SK-N-SH treated with all-trans-retinoic acid at 6 μM for 48 hours (cell line): ENCODE results near the gene NEDD4.
"Not testable (repeated sequence)": the region's sequence is repeated elsewhere in the genome, so short reads cannot be mapped to it uniquely, and the experiment has no call there.

ENCODE experiments used
- ATAC-seq: fragments of 200-7000 bp; cut with Tn5 transposase; 3 replicates; pipeline ENCODE4 v1.9.1; 2020; ENCODE audit warnings: mild to moderate bottlenecking, moderate library complexity
- ARNTL ChIP-seq: fragments of 450-650 bp; formaldehyde crosslinking; IDR thresholded peaks from 2 replicates; pipeline ENCODE4 v1.5.0; 2020; ENCODE audit warnings: low read depth, mild to moderate bottlenecking, moderate library complexity, borderline replicate concordance
- BACH2 ChIP-seq: fragments of 250-450 bp; sonication (Bioruptor Pico); IDR thresholded peaks from 2 replicates; pipeline ENCODE4 v1.9.0; 2021; ENCODE audit warnings: mild to moderate bottlenecking, borderline replicate concordance
- CREB5 ChIP-seq: fragments of 250-450 bp; sonication (Bioruptor Pico); IDR thresholded peaks from 2 replicates; pipeline ENCODE4 v1.5.1; 2020; ENCODE audit warnings: low read depth, mild to moderate bottlenecking, moderate library complexity
- ISL1 ChIP-seq: fragments of 250-450 bp; sonication (Bioruptor Pico); IDR thresholded peaks from 2 replicates; pipeline ENCODE4 v2.1.2; 2022; ENCODE audit warnings: mild to moderate bottlenecking, moderate library complexity
- OSR1 ChIP-seq: fragments of 250-450 bp; sonication (Bioruptor Pico); IDR thresholded peaks from 2 replicates; pipeline ENCODE4 v1.8.0; 2022; ENCODE audit warnings: moderate library complexity, mild to moderate bottlenecking, inconsistent platforms
- PATZ1 ChIP-seq: fragments of 250-450 bp; sonication (Bioruptor Pico); IDR thresholded peaks from 2 replicates; pipeline ENCODE4 v1.8.0; 2020; ENCODE audit warnings: mild to moderate bottlenecking, moderate library complexity, borderline replicate concordance
- POU6F1 ChIP-seq: fragments of 250-450 bp; sonication (Bioruptor Pico); IDR thresholded peaks from 2 replicates; pipeline ENCODE4 v1.8.0; 2021; ENCODE audit warnings: low read depth, mild to moderate bottlenecking, moderate library complexity, borderline replicate concordance
- PPARA ChIP-seq: fragments of 250-450 bp; sonication (Bioruptor Pico); IDR thresholded peaks from 2 replicates; pipeline ENCODE4 v1.5.0; 2020; ENCODE audit warnings: mild to moderate bottlenecking, borderline replicate concordance
- RARB ChIP-seq: fragments of 250-450 bp; sonication (Bioruptor Pico); IDR thresholded peaks from 2 replicates; pipeline ENCODE4 v1.8.0; 2021; ENCODE audit warnings: mild to moderate bottlenecking, moderate library complexity
- SNAI2 ChIP-seq: fragments of 250-450 bp; sonication (Bioruptor Pico); IDR thresholded peaks from 2 replicates; pipeline ENCODE4 v1.5.0; 2020; ENCODE audit warnings: mild to moderate bottlenecking, moderate library complexity
- TCF4 ChIP-seq: fragments of 250-450 bp; sonication (Bioruptor Pico); IDR thresholded peaks from 2 replicates; pipeline ENCODE4 v1.8.0; 2021; ENCODE audit warnings: mild to moderate bottlenecking, moderate library complexity, borderline replicate concordance
- ZC3H10 ChIP-seq: fragments of 250-450 bp; sonication (Bioruptor Pico); IDR thresholded peaks from 2 replicates; pipeline ENCODE4 v1.5.1; 2021; ENCODE audit warnings: mild to moderate bottlenecking, moderate library complexity
- ZFP3 ChIP-seq: fragments of 250-450 bp; sonication (Bioruptor Pico); IDR thresholded peaks from 2 replicates; pipeline ENCODE4 v1.5.0; 2020; ENCODE audit warnings: mild to moderate bottlenecking, moderate library complexity
- ZFP30 ChIP-seq: fragments of 450-650 bp; formaldehyde crosslinking; IDR thresholded peaks from 2 replicates; pipeline ENCODE4 v1.5.0; 2022; ENCODE audit warnings: mild to moderate bottlenecking, moderate library complexity
- ZNF565 ChIP-seq: fragments of 450-650 bp; formaldehyde crosslinking; conservative IDR thresholded peaks from 2 replicates; pipeline ENCODE4 v1.5.0; 2020; ENCODE audit warnings: low read depth, mild to moderate bottlenecking, moderate library complexity
- TF ChIP-seq, protein P1 (sequence below): fragments of 250-450 bp; sonication (Bioruptor Pico); IDR thresholded peaks from 2 replicates; pipeline ENCODE4 v1.5.0; 2020; ENCODE audit warnings: mild to moderate bottlenecking, moderate library complexity
- TF ChIP-seq, protein P2 (sequence below): fragments of 250-450 bp; sonication (Bioruptor Pico); IDR thresholded peaks from 2 replicates; pipeline ENCODE4 v1.5.1; 2021; ENCODE audit warnings: mild to moderate bottlenecking, moderate library complexity

NEDD4 gene

DNA sequence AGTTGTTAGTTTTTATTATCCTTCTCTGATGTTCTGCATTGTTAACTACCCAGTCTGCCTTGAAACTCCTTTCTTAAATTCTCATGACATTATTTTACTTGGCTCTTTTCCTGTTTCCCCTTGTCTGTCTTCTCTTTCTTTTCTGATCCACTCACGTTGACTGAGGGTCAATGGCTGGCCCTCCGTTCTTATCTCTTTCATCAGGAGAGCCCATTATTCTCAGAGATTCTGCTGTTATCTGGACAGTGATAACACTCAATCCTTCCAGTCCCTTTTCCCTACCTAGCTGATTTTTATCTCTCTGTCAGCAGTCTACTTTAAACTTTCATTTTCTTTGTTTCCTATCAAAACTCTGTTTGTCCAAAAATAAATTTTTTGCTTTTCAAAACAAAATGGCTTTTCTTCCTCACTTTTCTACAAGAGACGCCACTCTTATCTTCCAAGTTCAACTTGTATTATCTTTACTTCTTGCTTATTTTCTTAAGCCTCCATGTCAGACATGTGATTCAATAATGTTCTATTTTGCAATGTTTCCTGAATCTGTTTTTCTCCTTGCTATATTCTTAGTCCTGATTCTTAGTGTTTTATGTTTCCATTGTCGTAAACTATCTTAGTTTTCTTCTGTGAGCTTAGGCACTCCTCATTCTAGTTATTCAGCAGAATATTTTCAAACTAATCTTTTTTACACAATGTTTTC, 120.2 kb downstream of the NEDD4 start:
- peak; percentile 55 for ATAC-seq
- no peak for TF ChIP-seq SNAI2
- no peak for TF ChIP-seq BACH2 (CRISPR knock-in tag)
- TF ChIP-seq ISL1 (CRISPR knock-in tag): 0 out of 2 replicates have a peak, but pooled peaks have one; percentile 29
- no peak for TF ChIP-seq ZC3H10 (CRISPR knock-in tag)
- no peak for TF ChIP-seq TCF4 (CRISPR knock-in tag)
- no peak for TF ChIP-seq OSR1 (CRISPR knock-in tag)
- TF ChIP-seq, protein P1, sequence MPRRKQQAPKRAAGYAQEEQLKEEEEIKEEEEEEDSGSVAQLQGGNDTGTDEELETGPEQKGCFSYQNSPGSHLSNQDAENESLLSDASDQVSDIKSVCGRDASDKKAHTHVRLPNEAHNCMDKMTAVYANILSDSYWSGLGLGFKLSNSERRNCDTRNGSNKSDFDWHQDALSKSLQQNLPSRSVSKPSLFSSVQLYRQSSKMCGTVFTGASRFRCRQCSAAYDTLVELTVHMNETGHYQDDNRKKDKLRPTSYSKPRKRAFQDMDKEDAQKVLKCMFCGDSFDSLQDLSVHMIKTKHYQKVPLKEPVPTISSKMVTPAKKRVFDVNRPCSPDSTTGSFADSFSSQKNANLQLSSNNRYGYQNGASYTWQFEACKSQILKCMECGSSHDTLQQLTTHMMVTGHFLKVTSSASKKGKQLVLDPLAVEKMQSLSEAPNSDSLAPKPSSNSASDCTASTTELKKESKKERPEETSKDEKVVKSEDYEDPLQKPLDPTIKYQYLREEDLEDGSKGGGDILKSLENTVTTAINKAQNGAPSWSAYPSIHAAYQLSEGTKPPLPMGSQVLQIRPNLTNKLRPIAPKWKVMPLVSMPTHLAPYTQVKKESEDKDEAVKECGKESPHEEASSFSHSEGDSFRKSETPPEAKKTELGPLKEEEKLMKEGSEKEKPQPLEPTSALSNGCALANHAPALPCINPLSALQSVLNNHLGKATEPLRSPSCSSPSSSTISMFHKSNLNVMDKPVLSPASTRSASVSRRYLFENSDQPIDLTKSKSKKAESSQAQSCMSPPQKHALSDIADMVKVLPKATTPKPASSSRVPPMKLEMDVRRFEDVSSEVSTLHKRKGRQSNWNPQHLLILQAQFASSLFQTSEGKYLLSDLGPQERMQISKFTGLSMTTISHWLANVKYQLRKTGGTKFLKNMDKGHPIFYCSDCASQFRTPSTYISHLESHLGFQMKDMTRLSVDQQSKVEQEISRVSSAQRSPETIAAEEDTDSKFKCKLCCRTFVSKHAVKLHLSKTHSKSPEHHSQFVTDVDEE (CRISPR knock-in tag): no peak
- TF ChIP-seq, protein P2, sequence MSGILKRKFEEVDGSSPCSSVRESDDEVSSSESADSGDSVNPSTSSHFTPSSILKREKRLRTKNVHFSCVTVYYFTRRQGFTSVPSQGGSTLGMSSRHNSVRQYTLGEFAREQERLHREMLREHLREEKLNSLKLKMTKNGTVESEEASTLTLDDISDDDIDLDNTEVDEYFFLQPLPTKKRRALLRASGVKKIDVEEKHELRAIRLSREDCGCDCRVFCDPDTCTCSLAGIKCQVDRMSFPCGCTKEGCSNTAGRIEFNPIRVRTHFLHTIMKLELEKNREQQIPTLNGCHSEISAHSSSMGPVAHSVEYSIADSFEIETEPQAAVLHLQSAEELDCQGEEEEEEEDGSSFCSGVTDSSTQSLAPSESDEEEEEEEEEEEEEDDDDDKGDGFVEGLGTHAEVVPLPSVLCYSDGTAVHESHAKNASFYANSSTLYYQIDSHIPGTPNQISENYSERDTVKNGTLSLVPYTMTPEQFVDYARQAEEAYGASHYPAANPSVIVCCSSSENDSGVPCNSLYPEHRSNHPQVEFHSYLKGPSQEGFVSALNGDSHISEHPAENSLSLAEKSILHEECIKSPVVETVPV: no peak
- TF ChIP-seq, all 23 proteins: peak for 1

DNA sequence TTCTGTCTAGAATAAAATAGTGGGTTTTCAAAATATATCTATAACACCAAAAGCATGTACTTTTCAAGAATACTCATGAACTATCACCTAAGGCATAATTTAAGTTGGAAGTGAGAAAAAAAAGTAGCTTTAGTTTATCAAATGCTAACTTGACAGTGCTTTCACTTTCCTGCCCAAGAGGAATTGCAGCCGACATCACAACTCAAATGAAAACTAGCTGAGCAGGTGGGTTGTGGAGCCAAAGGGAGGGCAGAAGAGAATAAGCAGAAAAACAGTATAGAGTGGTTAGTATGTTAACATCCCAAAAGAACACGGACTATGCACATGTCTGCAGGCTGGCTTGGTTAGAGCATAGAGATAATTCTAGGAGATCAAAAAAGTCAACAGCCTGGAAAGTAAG, 120.9 kb downstream of the NEDD4 start:
- ATAC-seq: peak; percentile 43
- TF ChIP-seq PATZ1 (CRISPR knock-in tag): no peak
- TF ChIP-seq ZFP30 (CRISPR knock-in tag): no peak
- TF ChIP-seq BACH2 (CRISPR knock-in tag): no peak
- no peak for TF ChIP-seq CREB5 (CRISPR knock-in tag)
- no peak for TF ChIP-seq ZNF565 (CRISPR knock-in tag)
- TF ChIP-seq PPARA (CRISPR knock-in tag): no peak

DNA sequence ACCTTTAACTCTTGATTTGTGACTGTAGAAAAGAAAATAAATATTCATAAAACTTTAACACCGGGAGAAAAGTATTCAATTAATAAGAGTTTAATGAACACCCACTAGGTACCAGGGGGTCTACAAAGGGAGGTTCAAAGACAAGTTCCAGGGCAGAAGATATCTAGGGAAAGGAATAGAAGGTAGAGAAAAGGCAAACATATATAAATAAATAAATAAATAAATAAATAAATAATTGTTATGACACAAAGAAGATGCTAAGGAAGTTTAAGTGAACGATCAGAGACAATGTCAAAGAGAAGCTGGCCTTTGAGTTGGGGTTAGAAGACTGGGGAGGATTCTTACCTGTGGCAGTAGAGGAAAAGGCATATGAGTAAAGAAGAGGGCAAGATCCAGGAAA, 123.8 kb downstream of the NEDD4 start:
- ATAC-seq: no peak
- TF ChIP-seq ARNTL (CRISPR knock-in tag) (no peak), ZNF565 (CRISPR knock-in tag) (no peak), RARB (CRISPR knock-in tag) (no peak), ZFP3 (CRISPR knock-in tag) (no peak), ISL1 (CRISPR knock-in tag) (no peak), TCF4 (CRISPR knock-in tag) (no peak)

GRCh38 chr15:55868707-55869106, 124.7 kb downstream of the NEDD4 start:
- no peak for TF ChIP-seq OSR1 (CRISPR knock-in tag)
- TF ChIP-seq ISL1 (CRISPR knock-in tag): no peak
- TF ChIP-seq, protein P1 (CRISPR knock-in tag): no peak
- no peak for TF ChIP-seq POU6F1
- TF ChIP-seq SNAI2: no peak
- no peak for ATAC-seq

DNA sequence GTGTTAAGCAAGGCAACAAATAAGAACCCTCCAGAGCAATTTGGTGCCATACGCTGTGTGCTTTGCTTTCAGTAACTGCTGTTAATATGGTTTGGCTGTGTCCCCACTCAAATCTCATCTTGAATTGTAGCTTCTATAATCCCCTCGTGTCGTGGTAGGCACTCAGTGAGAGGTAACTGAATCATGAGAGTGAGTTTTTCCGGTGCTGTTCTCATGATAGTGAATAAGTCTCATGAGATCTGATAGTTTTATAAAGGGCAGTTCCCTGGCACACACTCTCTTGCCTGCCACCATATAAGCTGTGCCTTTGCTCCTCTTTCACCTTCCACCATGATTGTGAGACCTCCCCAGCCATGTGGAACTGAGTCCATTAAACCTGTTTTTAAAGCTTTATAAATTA, 125.1 kb downstream of the NEDD4 start:
- ATAC-seq: not testable (repeated sequence)
